DMS153 (cell line): ENCODE results near the gene P3H2.
A peak's percentile ranks its signal among the peaks of the same experiment; 100 is the strongest.

ENCODE experiments used
- DNase-seq: peaks from one replicate; lab custom pipeline; 2025; lab: John Stamatoyannopoulos, UW

The P3H2 gene

GRCh38 chr3:189945935-189946709, 174.6 kb downstream of the P3H2 start:
- DNase-seq: no peak

- DNase-seq: peak; percentile 78
These were observed 176.2 kb downstream of the P3H2 start for GRCh38 chr3:189944285-189945145.

- DNase-seq: no peak
These were observed 177.7 kb downstream of the P3H2 start for GRCh38 chr3:189942948-189943347.

- no peak for DNase-seq
These were observed 179.0 kb downstream of the P3H2 start for GRCh38 chr3:189941679-189942078.

- no peak for DNase-seq
These were observed 179.6 kb downstream of the P3H2 start for GRCh38 chr3:189941125-189941524.

- no peak for DNase-seq
These were observed 183.2 kb downstream of the P3H2 start for GRCh38 chr3:189937302-189938127.

- no peak for DNase-seq
These were observed 184.3 kb downstream of the P3H2 start for GRCh38 chr3:189936201-189936945.

- DNase-seq: no peak
These were observed 192.5 kb downstream of the P3H2 start for GRCh38 chr3:189927975-189928895.

GRCh38 chr3:189921770-189922169, 198.9 kb downstream of the P3H2 start:
- no peak for DNase-seq

- no peak for DNase-seq
These were observed 205.9 kb downstream of the P3H2 start for GRCh38 chr3:189914799-189915198.

- DNase-seq: no peak
These were observed 209.7 kb downstream of the P3H2 start for GRCh38 chr3:189911001-189911400.

- no peak for DNase-seq
These were observed 211.1 kb downstream of the P3H2 start for GRCh38 chr3:189909573-189909972.

- DNase-seq: no peak
These were observed 211.6 kb downstream of the P3H2 start for GRCh38 chr3:189909139-189909538.

GRCh38 chr3:189908646-189909045, 212.1 kb downstream of the P3H2 start:
- no peak for DNase-seq

- DNase-seq: no peak
These were observed 212.9 kb downstream of the P3H2 start for GRCh38 chr3:189907803-189908202.
